Esophagus muscularis mucosa (tissue), 4 donors: ENCODE results near the gene PDXP. TPM values are rescaled to one million over a fixed set of nuclear protein-coding genes. Genes with fewer than 3 reads are reported as not detected.
A peak's percentile ranks its signal among the peaks of the same experiment; 100 is the strongest.

ENCODE experiments used
- DNase-seq: peaks from one replicate; pipeline ENCODE4 v3.0.0-alpha.2; 2017; ENCODE audit errors: extremely low spot score
- H3K27ac ChIP-seq, 4 donors: fragments of 200-600 bp; sonication (generic); replicated peaks in 1 of 4; 1 replicate in 3 of 4; 2 replicates in 1 of 4; pipeline ENCODE4 v1.5.1; 2016 to 2019; ENCODE audit warnings: mild to moderate bottlenecking in 1 of 4
- H3K27me3 ChIP-seq, 4 donors: fragments of 200-600 bp; sonication (generic); one replicate each; pipeline versions ENCODE4 v1.5.1 to v1.6.0; 2016 to 2019
- H3K36me3 ChIP-seq, 4 donors: fragments of 200-600 bp; sonication (generic); one replicate each; pipeline ENCODE4 v1.5.1; 2016 to 2019
- H3K4me1 ChIP-seq, 4 donors: fragments of 200-600 bp; sonication (generic); one replicate each; pipeline ENCODE4 v1.5.1; 2016 to 2019
- H3K4me3 ChIP-seq, 4 donors: fragments of 200-600 bp; sonication (generic); 1 replicate in 2 of 4; 2 replicates in 2 of 4; pipeline ENCODE4 v1.5.1; 2016 to 2019; ENCODE audit warnings: mild to moderate bottlenecking in 4 of 4, moderate library complexity in 1 of 4
- H3K9me3 ChIP-seq, 4 donors: fragments of 200-600 bp; sonication (generic); 1 replicate in 3 of 4; 2 replicates in 1 of 4; pipeline ENCODE4 v1.5.1; 2016 to 2019
- EP300 ChIP-seq: sonication (generic); formaldehyde crosslinking; IDR thresholded peaks from one replicate; pipeline ENCODE4 v1.6.1; 2017; ENCODE audit warnings: antibody characterized with exemption
- POLR2A ChIP-seq: fragments of 450-650 bp; IDR thresholded peaks from one replicate; pipeline ENCODE4 v1.6.1; 2017; ENCODE audit warnings: antibody characterized with exemption, moderate library complexity, mild to moderate bottlenecking, low read depth
- POLR2AphosphoS5 ChIP-seq, 2 donors: sonication (generic); formaldehyde crosslinking; IDR thresholded peaks; one replicate each; pipeline ENCODE4 v1.6.1; 2017; ENCODE audit warnings: antibody characterized with exemption in 2 of 2
- WGBS: methylation state at CpG from one replicate; pipeline ENCODE4 v1.1.5; 2018; 5-methylcytosine and 5-hydroxymethylcytosine counted together
- intact Hi-C: fragments of 100-400 bp; cut with DNase I; formaldehyde crosslinking; loops from one replicate; pipeline ENCODE4 v1.15.1; 2023
- total RNA-seq, 4 donors: library from RNA; depleted of rRNA; stranded (reverse); fragments of >200 nt; gene quantifications; one replicate each; pipeline versions ENCODE4 v1.1.0 to v1.2.1, GENCODE V29; 2016
- TF ChIP-seq, protein P1 (sequence below), 3 experiments: fragments of 200-600 bp in 2 of 3; fragments of 450-650 bp in 1 of 3; sonication (generic) in 2 of 3; IDR thresholded peaks; one replicate each; pipeline ENCODE4 v1.5.1; 2017 to 2019; ENCODE audit warnings: antibody characterized with exemption in 3 of 3, mild to moderate bottlenecking in 2 of 3, moderate library complexity in 1 of 3

Gene PDXP
- total RNA-seq, 4 donors from 2014 or later: 7.3 to 28.3 (median 17.4) TPM

DNA sequence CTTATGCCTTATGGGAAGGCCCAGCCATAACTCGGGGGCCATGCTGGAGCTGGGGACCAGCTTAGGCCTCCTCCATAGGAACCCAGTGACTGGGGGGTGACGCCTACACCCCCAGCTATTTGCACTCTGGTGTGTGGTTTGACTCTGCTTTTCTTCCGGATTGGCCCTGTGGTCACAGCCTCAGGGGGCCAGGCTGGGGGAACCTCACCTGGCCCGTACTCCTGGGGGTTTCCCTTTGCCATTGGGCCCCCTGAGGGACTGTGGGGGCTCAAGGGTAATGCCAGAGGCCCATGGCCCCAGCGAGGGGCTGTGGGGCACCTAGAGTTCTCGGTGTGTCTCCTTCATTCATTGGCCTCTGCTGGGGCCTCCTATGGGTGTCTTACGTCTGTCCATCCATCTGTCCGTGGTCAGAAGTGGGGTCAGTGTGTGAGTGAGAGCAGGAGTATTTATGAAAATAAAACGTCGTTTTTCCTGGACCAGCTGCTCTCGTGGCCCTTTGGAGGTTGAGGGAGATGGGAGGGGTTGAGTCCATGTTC, 25.4 kb upstream of the PDXP start:
- Histone ChIP-seq H3K36me3 (peaks cover 0 to 47% (median 41%) of the 10 kb centered on the region in 4 donors), H3K4me3 (peak overlapping the region; percentile 20 to 46 (median 27)), H3K27me3 (no peaks in the 10 kb centered on the region), H3K9me3 (no peaks in the 10 kb centered on the region), H3K4me1 (peaks cover 28 to 36% (median 32%) of the 10 kb centered on the region in 4 donors), H3K27ac (peak overlapping the region; percentile 53 to 85 (median 76))
- intact Hi-C loops: no loop called here
- 24% methylated on average over 5 of the region's 11 CpGs for WGBS
- DNase-seq: no peak
- TF ChIP-seq, protein P1, sequence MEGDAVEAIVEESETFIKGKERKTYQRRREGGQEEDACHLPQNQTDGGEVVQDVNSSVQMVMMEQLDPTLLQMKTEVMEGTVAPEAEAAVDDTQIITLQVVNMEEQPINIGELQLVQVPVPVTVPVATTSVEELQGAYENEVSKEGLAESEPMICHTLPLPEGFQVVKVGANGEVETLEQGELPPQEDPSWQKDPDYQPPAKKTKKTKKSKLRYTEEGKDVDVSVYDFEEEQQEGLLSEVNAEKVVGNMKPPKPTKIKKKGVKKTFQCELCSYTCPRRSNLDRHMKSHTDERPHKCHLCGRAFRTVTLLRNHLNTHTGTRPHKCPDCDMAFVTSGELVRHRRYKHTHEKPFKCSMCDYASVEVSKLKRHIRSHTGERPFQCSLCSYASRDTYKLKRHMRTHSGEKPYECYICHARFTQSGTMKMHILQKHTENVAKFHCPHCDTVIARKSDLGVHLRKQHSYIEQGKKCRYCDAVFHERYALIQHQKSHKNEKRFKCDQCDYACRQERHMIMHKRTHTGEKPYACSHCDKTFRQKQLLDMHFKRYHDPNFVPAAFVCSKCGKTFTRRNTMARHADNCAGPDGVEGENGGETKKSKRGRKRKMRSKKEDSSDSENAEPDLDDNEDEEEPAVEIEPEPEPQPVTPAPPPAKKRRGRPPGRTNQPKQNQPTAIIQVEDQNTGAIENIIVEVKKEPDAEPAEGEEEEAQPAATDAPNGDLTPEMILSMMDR (IDR thresholded peaks at IDR 0.05): no peak
- TF ChIP-seq POLR2A (no peak), POLR2AphosphoS5 (IDR thresholded peaks at IDR 0.05) (no peak), EP300 (no peak)

DNA sequence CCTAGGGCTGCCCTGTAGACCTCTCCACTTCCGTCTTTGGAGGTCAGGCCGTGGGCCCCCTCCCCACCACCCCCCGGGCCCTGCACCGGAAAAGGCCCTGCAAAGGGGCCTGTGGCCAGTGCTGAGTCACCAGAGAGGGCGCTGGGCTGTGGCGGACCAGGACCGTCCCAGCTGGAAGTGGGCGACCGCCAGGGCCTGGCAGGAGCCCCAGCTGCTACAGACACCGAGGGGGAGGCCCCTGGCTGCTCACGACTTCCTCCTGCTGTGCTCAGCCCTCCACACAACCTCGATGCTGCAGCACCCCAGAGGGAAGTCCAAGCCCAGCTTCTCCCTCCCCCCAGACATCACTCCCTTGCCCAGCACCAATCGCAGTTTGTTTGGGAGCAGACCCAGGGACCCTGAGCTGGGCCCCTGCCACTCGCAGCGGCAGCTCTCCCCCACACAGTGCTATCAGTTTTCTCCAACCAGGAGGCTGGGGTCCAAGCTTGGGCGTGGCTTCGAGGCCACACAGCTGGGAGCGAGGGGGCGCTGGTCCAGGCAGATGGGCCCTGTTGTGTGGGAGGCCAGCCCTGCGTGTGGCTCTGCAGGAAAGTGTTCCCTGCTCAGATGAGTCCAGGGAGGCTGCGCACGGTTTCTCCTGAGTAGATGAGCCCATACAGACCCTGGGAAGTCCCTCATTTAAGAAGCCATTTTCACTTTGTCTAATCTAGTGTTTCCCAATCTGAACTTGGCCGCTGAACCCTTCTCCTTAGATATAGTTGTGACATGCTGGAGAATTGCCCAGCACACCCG, 24.7 kb upstream of the PDXP start:
- DNase-seq: peak; percentile 94
- Histone ChIP-seq H3K9me3 (no peaks in the 10 kb centered on the region), H3K27ac (peak overlapping the region; percentile 53 to 85 (median 76)), H3K4me3 (peak overlapping the region; percentile 20 to 46 (median 27)), H3K36me3 (peaks cover 0 to 41% (median 38%) of the 10 kb centered on the region in 4 donors), H3K27me3 (peaks cover 0 to 1% (median 0%) of the 10 kb centered on the region in 4 donors), H3K4me1 (peaks cover 34 to 42% (median 37%) of the 10 kb centered on the region in 4 donors)
- intact Hi-C loops: no loop called here
- 10% methylated on average over 11 of the region's 24 CpGs for WGBS
- TF ChIP-seq, protein P1 (IDR thresholded peaks at IDR 0.05): peak in 1 of 3 experiments; percentile 25
- TF ChIP-seq POLR2A (no peak), POLR2AphosphoS5 (IDR thresholded peaks at IDR 0.05) (peak; percentile 4 to 29), EP300 (no peak)

DNA sequence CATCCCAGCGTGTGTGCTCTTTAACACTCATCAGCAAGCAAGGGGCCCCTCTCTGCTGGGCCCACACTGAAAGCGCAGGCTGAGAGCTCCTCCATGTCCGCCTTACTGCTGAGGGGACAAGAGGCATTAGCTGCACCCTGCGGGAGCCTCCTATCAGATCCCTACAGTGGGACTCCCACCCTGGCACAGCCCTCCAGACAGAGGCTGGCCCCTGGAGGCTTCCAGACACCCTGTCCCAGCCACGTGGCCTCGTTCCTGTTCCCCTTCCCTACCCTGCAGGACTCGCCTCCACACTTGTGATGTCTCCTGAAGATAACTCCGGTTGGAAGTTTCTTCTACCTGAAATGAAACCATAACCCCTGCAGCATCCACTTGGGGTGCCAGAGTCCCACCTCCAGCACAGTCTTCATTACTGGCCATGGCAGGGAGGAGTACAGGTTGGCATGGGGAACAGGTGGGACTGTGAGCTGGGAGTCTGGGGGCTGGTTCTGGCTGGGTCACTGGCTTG, 24.1 kb upstream of the PDXP start:
- no peaks in the 10 kb centered on the region for H3K9me3 ChIP-seq
- H3K27me3 ChIP-seq: peaks cover 0 to 8% (median 3%) of the 10 kb centered on the region in 4 donors
- WGBS: 31% methylated on average over 8 of the region's 8 CpGs
- DNase-seq: no peak
- intact Hi-C loops: no loop called here
- TF ChIP-seq EP300: no peak
- TF ChIP-seq, protein P1 (IDR thresholded peaks at IDR 0.05): no peak
- no peak for TF ChIP-seq POLR2A
- peaks cover 0 to 34% (median 31%) of the 10 kb centered on the region in 4 donors for H3K36me3 ChIP-seq
- H3K4me1 ChIP-seq: peaks cover 41 to 49% (median 43%) of the 10 kb centered on the region in 4 donors
- peak overlapping the region; percentile 20 to 46 (median 27) for H3K4me3 ChIP-seq
- H3K27ac ChIP-seq: peak overlapping the region; percentile 53 to 85 (median 76)

DNA sequence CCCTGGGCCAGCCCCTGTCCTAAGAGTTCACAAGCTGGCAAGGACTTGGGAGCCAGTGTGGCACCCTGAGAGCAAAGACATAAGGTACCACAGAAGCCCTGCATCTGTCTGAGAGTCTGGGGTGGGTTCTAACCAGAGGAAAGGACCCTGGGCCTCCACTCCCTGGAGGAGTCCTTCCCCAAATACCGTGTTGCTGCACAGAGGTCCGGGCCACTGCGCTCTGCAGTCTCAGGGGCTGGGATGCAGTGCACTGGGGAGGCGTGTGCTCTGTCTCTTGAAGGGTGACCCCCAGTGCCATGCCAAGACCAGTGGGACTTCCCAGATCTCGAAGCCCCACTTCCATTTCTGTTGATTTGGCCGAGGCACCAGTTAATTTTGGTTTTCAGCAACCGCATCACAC, 23.4 kb upstream of the PDXP start:
- 91% methylated on average over 7 of the region's 7 CpGs for WGBS
- H3K27me3 ChIP-seq: peaks cover 0 to 14% (median 10%) of the 10 kb centered on the region in 4 donors
- peaks cover 0 to 27% (median 24%) of the 10 kb centered on the region in 4 donors for H3K36me3 ChIP-seq
- TF ChIP-seq POLR2A (no peak), POLR2AphosphoS5 (IDR thresholded peaks at IDR 0.05) (no peak), EP300 (no peak)
- TF ChIP-seq, protein P1 (IDR thresholded peaks at IDR 0.05): no peak
- peaks cover 47 to 56% (median 50%) of the 10 kb centered on the region in 4 donors for H3K4me1 ChIP-seq
- intact Hi-C loops: no loop called here
- H3K4me3 ChIP-seq: no peak overlapping the region
- DNase-seq: no peak
- H3K9me3 ChIP-seq: no peaks in the 10 kb centered on the region
- peak overlapping the region in 3 of 4 donors; percentile 71 to 85 (median 81) for H3K27ac ChIP-seq
